Esophagus squamous epithelium (tissue), 4 donors: Measurements from ENCODE around the gene SERPINA5.

Experiments
- POLR2A ChIP-seq, 4 donors: fragments of 450-650 bp; IDR thresholded peaks; one replicate each; pipeline ENCODE4 v1.6.1; 2017; ENCODE audit warnings: antibody characterized with exemption in 4 of 4, mild to moderate bottlenecking in 4 of 4, moderate library complexity in 3 of 4
- TF ChIP-seq, protein P1 (sequence below), 6 experiments: fragments of 450-650 bp in 4 of 6; fragments of 200-600 bp in 2 of 6; sonication (generic) in 2 of 6; IDR thresholded peaks; one replicate each; pipeline ENCODE4 v1.5.1; 2016 to 2019; ENCODE audit warnings: antibody characterized with exemption in 6 of 6, mild to moderate bottlenecking in 4 of 6, moderate library complexity in 4 of 6

- TF ChIP-seq, protein P1, sequence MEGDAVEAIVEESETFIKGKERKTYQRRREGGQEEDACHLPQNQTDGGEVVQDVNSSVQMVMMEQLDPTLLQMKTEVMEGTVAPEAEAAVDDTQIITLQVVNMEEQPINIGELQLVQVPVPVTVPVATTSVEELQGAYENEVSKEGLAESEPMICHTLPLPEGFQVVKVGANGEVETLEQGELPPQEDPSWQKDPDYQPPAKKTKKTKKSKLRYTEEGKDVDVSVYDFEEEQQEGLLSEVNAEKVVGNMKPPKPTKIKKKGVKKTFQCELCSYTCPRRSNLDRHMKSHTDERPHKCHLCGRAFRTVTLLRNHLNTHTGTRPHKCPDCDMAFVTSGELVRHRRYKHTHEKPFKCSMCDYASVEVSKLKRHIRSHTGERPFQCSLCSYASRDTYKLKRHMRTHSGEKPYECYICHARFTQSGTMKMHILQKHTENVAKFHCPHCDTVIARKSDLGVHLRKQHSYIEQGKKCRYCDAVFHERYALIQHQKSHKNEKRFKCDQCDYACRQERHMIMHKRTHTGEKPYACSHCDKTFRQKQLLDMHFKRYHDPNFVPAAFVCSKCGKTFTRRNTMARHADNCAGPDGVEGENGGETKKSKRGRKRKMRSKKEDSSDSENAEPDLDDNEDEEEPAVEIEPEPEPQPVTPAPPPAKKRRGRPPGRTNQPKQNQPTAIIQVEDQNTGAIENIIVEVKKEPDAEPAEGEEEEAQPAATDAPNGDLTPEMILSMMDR (IDR thresholded peaks at IDR 0.05), result no peak
- TF ChIP-seq POLR2A (IDR thresholded peaks at IDR 0.05), result no peak
Observed at GRCh38 chr14:94624537-94625352, 43.5 kb downstream of the SERPINA5 start.
